ENCODE data around the gene HMGCS2. TPM values are rescaled to one million over a fixed set of nuclear protein-coding genes. Genes with fewer than 3 reads are reported as not detected.
"Not testable (repeated sequence)": the region's sequence is repeated elsewhere in the genome, so short reads cannot be mapped to it uniquely, and the experiment has no call there.

The HMGCS2 gene
- total RNA-seq, 1 donor from 2014 or later, result 65.5 TPM

DNA sequence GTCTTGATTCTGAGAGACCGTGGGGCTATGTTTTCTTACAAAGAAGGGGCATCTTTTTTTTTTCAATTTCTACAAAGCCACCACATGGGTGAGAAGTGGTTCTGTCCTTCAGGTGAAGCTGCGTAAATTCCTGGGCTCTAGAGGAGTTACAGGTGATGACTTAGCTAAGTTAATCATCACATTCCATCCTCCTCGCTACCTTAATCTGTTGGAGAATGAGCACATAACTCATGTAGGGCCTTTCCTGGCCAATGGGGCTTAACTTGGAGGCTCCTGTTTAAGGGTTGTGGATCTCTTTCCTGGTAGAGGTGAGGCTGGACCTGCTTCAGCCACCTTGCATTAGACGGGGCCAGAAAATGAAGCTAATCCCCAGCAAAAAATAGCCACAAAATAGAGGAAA, 22.7 kb upstream of the HMGCS2 start:
- TF ChIP-seq, protein P1, sequence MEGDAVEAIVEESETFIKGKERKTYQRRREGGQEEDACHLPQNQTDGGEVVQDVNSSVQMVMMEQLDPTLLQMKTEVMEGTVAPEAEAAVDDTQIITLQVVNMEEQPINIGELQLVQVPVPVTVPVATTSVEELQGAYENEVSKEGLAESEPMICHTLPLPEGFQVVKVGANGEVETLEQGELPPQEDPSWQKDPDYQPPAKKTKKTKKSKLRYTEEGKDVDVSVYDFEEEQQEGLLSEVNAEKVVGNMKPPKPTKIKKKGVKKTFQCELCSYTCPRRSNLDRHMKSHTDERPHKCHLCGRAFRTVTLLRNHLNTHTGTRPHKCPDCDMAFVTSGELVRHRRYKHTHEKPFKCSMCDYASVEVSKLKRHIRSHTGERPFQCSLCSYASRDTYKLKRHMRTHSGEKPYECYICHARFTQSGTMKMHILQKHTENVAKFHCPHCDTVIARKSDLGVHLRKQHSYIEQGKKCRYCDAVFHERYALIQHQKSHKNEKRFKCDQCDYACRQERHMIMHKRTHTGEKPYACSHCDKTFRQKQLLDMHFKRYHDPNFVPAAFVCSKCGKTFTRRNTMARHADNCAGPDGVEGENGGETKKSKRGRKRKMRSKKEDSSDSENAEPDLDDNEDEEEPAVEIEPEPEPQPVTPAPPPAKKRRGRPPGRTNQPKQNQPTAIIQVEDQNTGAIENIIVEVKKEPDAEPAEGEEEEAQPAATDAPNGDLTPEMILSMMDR (IDR thresholded peaks at IDR 0.05; ENCODE audit: borderline replicate concordance), result no peak
- intact Hi-C loops (cut with micrococcal nuclease), result no loop called here
- no peaks in the 10 kb centered on the region for H3K4me1 ChIP-seq
- H3K27ac ChIP-seq (replicated peaks), result no peak overlapping the region
- no peaks in the 10 kb centered on the region for H3K27me3 ChIP-seq (ENCODE audit: low read depth)
- no peak overlapping the region for H3K4me3 ChIP-seq
- H3K9me3 ChIP-seq (replicated peaks), result no peaks in the 10 kb centered on the region
- no peaks in the 10 kb centered on the region for H3K36me3 ChIP-seq
- DNase-seq, result no peak

DNA sequence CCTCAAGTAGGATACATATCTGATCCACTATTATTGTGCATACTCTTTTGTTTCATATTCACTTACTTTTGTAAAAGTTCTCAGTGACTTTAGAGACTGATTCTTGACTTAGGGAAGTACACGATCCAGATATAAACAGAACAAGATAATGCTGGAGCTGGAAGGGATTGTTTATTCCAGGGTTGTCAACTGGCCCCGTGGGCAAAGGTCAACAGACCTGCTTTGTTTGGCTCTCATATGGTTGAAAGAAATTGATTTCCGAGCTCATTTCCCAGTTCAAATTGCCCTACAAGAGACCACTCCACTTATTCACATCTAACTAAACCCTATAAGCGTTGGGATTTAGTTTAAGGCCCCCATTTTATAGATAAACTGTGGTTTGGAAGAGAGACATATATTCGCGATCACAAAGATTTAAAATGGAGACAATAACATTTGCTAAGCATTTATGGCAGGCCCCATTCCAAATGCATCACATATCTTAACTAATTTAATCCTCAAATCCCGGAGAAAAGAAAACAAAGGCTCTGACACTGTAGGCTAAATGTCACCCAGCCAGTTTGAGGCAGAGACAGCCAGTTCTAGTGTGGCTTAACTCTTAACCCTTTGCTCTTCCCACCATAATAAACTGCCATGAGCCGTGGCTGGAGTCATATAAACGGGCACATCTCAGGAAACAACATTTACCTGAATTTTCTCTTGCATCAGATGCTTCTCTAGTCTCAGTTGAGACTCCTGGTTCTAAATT, 21.9 kb upstream of the HMGCS2 start:
- Histone ChIP-seq H3K36me3 (no peaks in the 10 kb centered on the region), H3K4me1 (no peaks in the 10 kb centered on the region), H3K27me3 (ENCODE audit: low read depth) (no peaks in the 10 kb centered on the region), H3K27ac (replicated peaks) (no peak overlapping the region), H3K4me3 (no peak overlapping the region), H3K9me3 (replicated peaks) (no peaks in the 10 kb centered on the region)
- intact Hi-C loops (cut with micrococcal nuclease), result no loop called here
- no peak for DNase-seq
- TF ChIP-seq, protein P1 (IDR thresholded peaks at IDR 0.05; ENCODE audit: borderline replicate concordance), result no peak

DNA sequence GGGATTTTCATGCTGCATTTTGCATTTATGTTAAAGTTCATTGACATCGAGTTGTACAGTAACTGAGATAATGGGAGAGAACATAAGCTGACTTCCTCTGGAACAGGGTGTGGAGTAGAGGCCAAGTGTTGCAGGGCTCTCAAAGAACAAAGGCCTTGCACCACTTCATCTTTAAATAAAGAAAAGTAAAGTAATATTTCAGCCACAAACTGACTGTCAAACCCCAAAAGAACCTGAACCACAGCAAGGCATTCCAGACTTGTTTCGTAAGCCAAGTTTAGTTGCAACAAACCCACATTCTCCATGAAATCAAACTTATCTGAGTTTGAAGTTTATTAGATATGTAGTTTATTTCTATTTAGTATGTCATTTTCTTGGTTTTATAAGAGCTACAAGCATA, 19.1 kb upstream of the HMGCS2 start:
- Histone ChIP-seq H3K36me3 (no peaks in the 10 kb centered on the region), H3K4me1 (no peaks in the 10 kb centered on the region), H3K9me3 (replicated peaks) (no peaks in the 10 kb centered on the region), H3K27ac (replicated peaks) (no peak overlapping the region), H3K27me3 (ENCODE audit: low read depth) (no peaks in the 10 kb centered on the region), H3K4me3 (no peak overlapping the region)
- DNase-seq, result no peak
- intact Hi-C loops (cut with micrococcal nuclease), result no loop called here
- TF ChIP-seq, protein P1 (IDR thresholded peaks at IDR 0.05; ENCODE audit: borderline replicate concordance), result no peak

DNA sequence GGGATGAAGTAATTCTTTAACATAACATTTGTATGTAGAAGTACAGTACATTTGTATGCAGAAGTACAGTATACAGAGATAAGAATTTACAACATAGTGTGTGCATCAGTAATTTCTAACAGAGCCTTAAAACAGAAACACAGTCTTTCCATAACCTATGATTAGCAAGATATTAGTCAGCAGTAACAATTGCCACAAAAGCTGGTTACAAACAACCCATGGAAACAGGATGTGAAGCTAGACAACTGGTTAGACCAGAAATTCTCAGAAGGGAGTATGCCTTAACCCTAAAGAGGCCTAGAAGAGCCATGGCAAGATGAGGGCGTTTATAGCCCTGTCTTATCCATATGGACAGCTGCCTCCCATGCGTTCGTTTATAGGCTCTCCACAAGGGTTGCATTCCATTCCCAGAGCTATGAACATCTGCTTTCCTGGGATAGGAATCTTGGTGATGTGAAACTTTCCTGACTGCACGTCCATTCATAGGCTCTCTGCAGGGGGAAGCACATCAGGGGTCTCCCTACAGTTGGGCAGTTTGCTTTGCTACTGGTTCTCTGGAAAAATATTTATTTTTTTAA, 17.9 kb upstream of the HMGCS2 start:
- H3K9me3 ChIP-seq (replicated peaks); intact Hi-C loops (cut with micrococcal nuclease); H3K27me3 ChIP-seq (ENCODE audit: low read depth); H3K4me3 ChIP-seq; H3K4me1 ChIP-seq; H3K27ac ChIP-seq (replicated peaks); DNase-seq; H3K36me3 ChIP-seq: not testable (repeated sequence)

DNA sequence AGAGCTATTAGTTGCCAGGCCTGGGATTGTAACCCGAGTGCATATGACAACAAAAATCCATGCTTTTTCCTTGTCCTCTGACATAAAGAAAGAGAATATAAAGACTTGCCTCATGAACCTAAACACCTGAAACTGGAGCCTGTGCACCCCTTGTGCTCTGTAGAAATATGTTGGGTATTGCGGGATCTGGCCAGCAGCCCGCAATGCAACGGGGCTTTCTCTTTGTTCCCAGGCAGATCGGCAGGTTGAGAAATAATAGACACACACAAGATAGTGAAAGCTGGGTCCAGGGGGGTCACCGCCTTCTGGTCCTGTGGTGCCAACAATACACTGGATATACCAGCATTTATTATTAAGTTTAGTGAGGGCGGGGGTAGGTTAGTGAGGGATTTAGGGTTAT, 17.3 kb upstream of the HMGCS2 start:
- DNase-seq; H3K9me3 ChIP-seq (replicated peaks); intact Hi-C loops (cut with micrococcal nuclease); H3K36me3 ChIP-seq; H3K27me3 ChIP-seq (ENCODE audit: low read depth); H3K27ac ChIP-seq (replicated peaks); H3K4me1 ChIP-seq; H3K4me3 ChIP-seq: not testable (repeated sequence)

DNA sequence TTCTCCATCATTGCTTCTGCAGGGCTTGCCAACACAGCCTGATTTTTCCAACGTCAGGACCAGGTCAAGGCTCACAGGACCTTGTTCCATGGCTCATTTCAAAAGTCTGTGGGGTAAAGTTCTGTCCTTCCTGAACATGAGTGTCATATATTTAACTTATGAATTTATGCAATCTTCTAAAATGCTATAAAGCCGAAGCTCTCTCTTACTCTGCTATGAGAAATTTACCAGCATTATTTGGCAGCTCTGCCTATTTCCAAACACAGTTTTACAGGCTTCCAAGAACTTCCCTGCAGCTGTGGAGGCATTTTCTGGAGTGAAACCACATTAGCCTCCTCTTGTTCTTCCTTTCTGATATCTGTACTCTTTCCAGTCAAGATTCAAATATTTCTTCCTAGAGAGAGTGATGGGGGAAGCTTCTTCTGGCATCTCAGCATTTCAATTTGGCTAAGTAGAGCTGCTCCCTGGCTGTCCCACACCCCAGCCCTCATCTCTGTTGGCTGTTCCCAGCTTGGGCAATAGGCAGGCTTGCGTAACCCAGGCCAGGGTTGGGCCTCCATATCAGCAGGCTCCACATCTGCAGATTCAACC, 15.6 kb upstream of the HMGCS2 start:
- Histone ChIP-seq H3K27me3 (ENCODE audit: low read depth) (no peaks in the 10 kb centered on the region), H3K4me3 (no peak overlapping the region), H3K4me1 (peaks cover 11% of the 10 kb centered on the region), H3K36me3 (no peaks in the 10 kb centered on the region), H3K9me3 (replicated peaks) (no peaks in the 10 kb centered on the region), H3K27ac (replicated peaks) (no peak overlapping the region)
- intact Hi-C loops (cut with micrococcal nuclease), result no loop called here
- DNase-seq, result peak; percentile 61
- TF ChIP-seq, protein P1 (IDR thresholded peaks at IDR 0.05; ENCODE audit: borderline replicate concordance), result no peak
